NB4 (cell line): Measurements from ENCODE around the gene CD82.

Experiments used
- DNase-seq: peaks from one replicate; pipeline ENCODE4 v3.0.0; 2010; ENCODE audit warnings: low read depth
- H3K4me3 ChIP-seq: one replicate; pipeline ENCODE4 v1.5.1; 2011; ENCODE audit warnings: mild to moderate bottlenecking, low read depth, low read length, moderate library complexity
- CTCF ChIP-seq: IDR thresholded peaks from one replicate; pipeline ENCODE4 v1.5.1; 2012; ENCODE audit warnings: low read depth, low read length
- MAX ChIP-seq: IDR thresholded peaks from 2 replicates; pipeline ENCODE4 v1.6.1; 2011; ENCODE audit warnings: low read depth, low read length
- MYC ChIP-seq: IDR thresholded peaks from 2 replicates; pipeline ENCODE4 v1.6.1; 2011; ENCODE audit warnings: low read depth, low read length
- POLR2A ChIP-seq: IDR thresholded peaks from 2 replicates; pipeline ENCODE4 v1.6.1; 2011; ENCODE audit warnings: mild to moderate bottlenecking; ENCODE audit not compliant: insufficient read length; ENCODE audit errors: extremely low read depth

The CD82 gene

GRCh38 chr11:44567876-44568256 lies 2.4 kb downstream of the CD82 start:
- H3K4me3 ChIP-seq = peak overlapping the region; percentile 89
- TF ChIP-seq CTCF = no peak
- TF ChIP-seq MAX = no peak
- no peak for TF ChIP-seq POLR2A
- TF ChIP-seq MYC = no peak
- no peak for DNase-seq

- no peak for DNase-seq
- TF ChIP-seq POLR2A = no peak
- TF ChIP-seq MAX = no peak
- TF ChIP-seq MYC = no peak
- no peak for TF ChIP-seq CTCF
These were observed 2.8 kb downstream of the CD82 start for GRCh38 chr11:44568331-44568657.

DNA sequence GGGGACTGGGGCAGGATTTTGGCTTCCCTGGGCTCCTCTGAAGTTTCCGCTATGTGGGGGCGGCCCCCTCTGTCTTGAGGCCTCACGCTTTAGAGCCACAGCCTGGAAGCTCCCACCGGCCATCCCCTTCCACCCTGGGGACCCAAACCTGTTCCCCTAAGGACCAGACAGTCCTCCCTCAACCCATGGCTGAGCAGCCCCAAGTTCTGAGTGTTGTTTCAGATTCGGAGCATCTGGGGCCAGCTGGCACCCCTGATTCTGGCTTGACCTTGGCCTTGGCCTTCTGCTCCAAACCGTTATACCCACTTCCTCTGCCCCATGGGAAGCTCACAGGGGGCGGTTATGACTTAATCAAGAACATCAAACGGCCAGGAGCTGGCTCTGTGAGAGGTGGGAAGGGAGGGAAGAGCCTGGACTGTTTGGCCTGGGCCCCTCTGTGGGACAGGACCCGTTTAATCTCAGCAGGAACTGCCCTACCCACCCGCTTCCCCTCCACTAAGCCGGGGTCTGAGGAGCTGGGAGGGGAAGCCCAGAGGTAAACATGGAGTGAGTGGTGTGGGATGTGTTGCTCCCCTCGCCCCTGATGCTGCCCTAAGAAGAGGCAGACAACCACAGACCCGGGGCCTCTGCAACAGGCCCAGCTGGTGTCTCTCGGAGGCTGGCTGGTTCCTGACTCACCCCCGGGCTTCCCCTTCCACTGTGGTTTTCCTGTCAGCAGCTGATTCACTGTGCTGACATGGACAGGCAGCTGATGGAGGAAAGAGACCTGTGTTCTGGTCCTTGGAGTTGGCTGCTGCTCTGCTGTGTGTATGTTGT lies 3.4 kb downstream of the CD82 start:
- peak; percentile 96 for DNase-seq

More at GRCh38 chr11:44568331-44568657, 2.8 kb downstream of the CD82 start:
- peak overlapping the region; percentile 89 for H3K4me3 ChIP-seq

GRCh38 chr11:44570411-44571155 lies 5.1 kb downstream of the CD82 start:
- H3K4me3 ChIP-seq = peak overlapping the region; percentile 2
- TF ChIP-seq CTCF (no peak), POLR2A (no peak), MAX (no peak), MYC (no peak)
- DNase-seq = no peak

More for the DNA sequence above, 3.4 kb downstream of the CD82 start:
- H3K4me3 ChIP-seq = peak overlapping the region; percentile 45
- TF ChIP-seq POLR2A = no peak
- TF ChIP-seq MAX = peak; percentile 64
- peak; percentile 76 for TF ChIP-seq MYC
- no peak for TF ChIP-seq CTCF

GRCh38 chr11:44571871-44572270 lies 6.4 kb downstream of the CD82 start:
- TF ChIP-seq MAX (peak; percentile 27; the same call in 1 of the 2 replicates), POLR2A (no peak), CTCF (no peak), MYC (0 out of 2 replicates have a peak, but pooled peaks have one; percentile 10)
- DNase-seq = peak; percentile 69
- H3K4me3 ChIP-seq = peak overlapping the region; percentile 21
